ENCODE measurements around the gene ARL6IP4.

DNA sequence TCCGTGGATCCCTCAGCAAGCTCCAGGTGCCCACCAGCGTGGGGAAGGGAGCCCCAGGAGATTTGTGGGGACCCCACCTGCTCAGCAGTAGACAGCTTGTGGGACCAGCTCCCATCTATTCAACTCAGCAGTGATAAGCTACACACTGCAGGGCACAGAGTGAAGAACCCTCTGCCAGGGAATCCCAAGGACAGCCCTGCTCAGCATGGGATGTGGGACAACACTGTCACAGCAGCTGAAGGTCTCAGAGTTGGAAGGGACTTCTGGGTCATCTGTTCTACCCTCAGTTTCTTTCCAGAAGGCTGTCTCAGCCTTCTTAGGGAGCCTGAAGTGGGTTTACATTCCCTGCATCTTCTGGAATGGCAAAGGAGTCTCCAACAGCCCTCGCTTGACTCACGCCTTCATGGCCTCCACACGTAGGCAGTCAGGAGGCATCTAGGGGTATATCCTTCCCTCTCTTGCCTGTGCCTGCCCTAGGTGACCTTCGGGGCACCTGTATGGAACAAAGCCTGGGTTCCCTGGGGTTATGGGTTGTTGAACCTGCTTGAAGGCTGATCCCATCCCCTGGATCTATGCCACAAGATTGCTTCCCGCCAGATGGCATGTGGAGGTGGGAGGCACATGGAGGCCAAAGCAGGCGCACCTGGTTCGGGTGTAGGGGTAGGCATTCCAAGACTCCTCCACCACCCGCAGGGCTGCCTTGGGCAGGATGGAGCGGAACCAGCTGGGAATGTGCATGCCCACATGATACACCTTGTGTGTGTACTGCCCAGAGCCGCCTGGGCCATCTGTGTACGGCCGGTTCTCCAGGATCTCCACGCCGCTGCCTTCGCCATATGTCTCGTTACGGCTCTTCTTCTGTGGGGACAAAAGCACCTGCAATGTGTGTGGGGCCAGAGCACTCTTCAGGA, 33.0 kb downstream of the ARL6IP4 start:
- TF ChIP-seq, protein P1, sequence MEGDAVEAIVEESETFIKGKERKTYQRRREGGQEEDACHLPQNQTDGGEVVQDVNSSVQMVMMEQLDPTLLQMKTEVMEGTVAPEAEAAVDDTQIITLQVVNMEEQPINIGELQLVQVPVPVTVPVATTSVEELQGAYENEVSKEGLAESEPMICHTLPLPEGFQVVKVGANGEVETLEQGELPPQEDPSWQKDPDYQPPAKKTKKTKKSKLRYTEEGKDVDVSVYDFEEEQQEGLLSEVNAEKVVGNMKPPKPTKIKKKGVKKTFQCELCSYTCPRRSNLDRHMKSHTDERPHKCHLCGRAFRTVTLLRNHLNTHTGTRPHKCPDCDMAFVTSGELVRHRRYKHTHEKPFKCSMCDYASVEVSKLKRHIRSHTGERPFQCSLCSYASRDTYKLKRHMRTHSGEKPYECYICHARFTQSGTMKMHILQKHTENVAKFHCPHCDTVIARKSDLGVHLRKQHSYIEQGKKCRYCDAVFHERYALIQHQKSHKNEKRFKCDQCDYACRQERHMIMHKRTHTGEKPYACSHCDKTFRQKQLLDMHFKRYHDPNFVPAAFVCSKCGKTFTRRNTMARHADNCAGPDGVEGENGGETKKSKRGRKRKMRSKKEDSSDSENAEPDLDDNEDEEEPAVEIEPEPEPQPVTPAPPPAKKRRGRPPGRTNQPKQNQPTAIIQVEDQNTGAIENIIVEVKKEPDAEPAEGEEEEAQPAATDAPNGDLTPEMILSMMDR (IDR thresholded peaks at IDR 0.05) = no peak
- TF ChIP-seq POLR2A (IDR thresholded peaks at IDR 0.05) (no peak), POLR2AphosphoS5 (IDR thresholded peaks at IDR 0.05) (no peak)
